ENCODE data around the gene TTBK1.

GRCh38 chr6:43258180-43258579 is 14.9 kb downstream of the TTBK1 start:
- TF ChIP-seq CTCF (IDR thresholded peaks at IDR 0.05): no peak
- TF ChIP-seq POLR2A (IDR thresholded peaks at IDR 0.05): no peak
- TF ChIP-seq POLR2AphosphoS5 (IDR thresholded peaks at IDR 0.05): no peak

Data from upper lobe of left lung (tissue), 4 donors.